Measurements from ENCODE around the gene LAD1.
A peak's percentile ranks its signal among the peaks of the same experiment; 100 is the strongest.

Gene LAD1

GRCh38 chr1:201369209-201369608 lies 29.9 kb downstream of the LAD1 start:
- ATAC-seq = no peak
- peaks cover 55% of the 10 kb centered on the region for H3K27me3 Mint-ChIP-seq
- H3K4me3 Mint-ChIP-seq = no peak overlapping the region
- no peaks in the 10 kb centered on the region for H3K9me3 Mint-ChIP-seq
- no peaks in the 10 kb centered on the region for H3K4me1 Mint-ChIP-seq
- no peak overlapping the region for H3K27ac Mint-ChIP-seq
- no peak for DNase-seq

GRCh38 chr1:201366696-201367095 lies 32.4 kb downstream of the LAD1 start:
- H3K4me1 Mint-ChIP-seq = no peaks in the 10 kb centered on the region
- no peak overlapping the region for H3K27ac Mint-ChIP-seq
- DNase-seq = no peak
- no peak for ATAC-seq
- H3K9me3 Mint-ChIP-seq = no peaks in the 10 kb centered on the region
- H3K27me3 Mint-ChIP-seq = peaks cover 53% of the 10 kb centered on the region
- H3K4me3 Mint-ChIP-seq = no peak overlapping the region

GRCh38 chr1:201365251-201365650 lies 33.9 kb downstream of the LAD1 start:
- Mint-ChIP-seq H3K4me3 (no peak overlapping the region), H3K9me3 (no peaks in the 10 kb centered on the region), H3K27me3 (peaks cover 44% of the 10 kb centered on the region), H3K27ac (no peak overlapping the region), H3K4me1 (no peaks in the 10 kb centered on the region)
- no peak for ATAC-seq
- no peak for DNase-seq

GRCh38 chr1:201364808-201365105 lies 34.4 kb downstream of the LAD1 start:
- Mint-ChIP-seq H3K27me3 (peaks cover 44% of the 10 kb centered on the region), H3K9me3 (no peaks in the 10 kb centered on the region), H3K4me3 (no peak overlapping the region), H3K4me1 (no peaks in the 10 kb centered on the region), H3K27ac (peak overlapping the region in 1 of 2 donors; percentile 89)
- DNase-seq = no peak
- no peak for ATAC-seq

DNA sequence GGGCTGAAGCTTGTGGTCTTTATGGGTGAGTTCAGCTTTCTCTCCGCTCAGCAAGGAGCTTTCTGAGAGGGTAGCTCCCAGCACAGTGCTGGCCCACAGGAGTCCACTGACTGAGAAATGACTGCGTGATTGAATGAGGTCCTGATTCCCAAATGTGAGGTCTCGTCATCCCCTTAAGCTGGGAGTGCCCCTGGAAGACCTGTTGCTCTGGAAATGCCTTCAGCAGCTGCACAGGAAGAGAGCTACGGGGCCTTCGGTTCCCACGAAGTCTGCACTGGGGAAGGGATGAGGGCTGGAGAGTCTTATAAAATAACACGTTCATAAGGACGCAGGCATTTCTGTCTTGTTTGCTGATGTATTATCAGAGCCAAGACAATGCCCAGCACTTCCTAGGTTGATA lies 35.7 kb downstream of the LAD1 start:
- Mint-ChIP-seq H3K9me3 (no peaks in the 10 kb centered on the region), H3K27me3 (peaks cover 31% of the 10 kb centered on the region), H3K27ac (no peak overlapping the region), H3K4me1 (no peaks in the 10 kb centered on the region), H3K4me3 (no peak overlapping the region)
- ATAC-seq = no peak
- no peak for DNase-seq

DNA sequence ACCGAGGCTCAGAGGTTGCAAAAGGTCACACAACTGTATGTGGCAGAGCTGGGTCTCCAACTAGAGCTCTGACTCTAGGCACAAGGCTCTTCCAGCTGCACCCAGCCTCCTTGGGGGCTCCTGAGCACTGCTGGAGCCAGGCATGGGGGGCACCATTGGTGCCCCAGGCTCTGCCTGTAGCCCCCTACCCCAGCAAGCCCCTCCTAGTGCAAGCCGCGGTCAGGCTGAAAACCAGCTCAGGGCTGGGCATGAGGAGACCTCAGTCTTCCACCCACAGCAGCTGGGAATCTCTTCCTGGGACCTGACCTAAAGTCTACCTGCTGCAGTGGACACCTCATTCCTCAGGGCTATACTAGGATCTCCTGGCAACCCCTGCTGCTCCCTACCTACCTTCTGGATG lies 36.2 kb downstream of the LAD1 start:
- Mint-ChIP-seq H3K4me1 (no peaks in the 10 kb centered on the region), H3K27ac (no peak overlapping the region), H3K9me3 (no peaks in the 10 kb centered on the region), H3K4me3 (no peak overlapping the region), H3K27me3 (peaks cover 28% of the 10 kb centered on the region)
- DNase-seq (no peak), ATAC-seq (no peak)

DNA sequence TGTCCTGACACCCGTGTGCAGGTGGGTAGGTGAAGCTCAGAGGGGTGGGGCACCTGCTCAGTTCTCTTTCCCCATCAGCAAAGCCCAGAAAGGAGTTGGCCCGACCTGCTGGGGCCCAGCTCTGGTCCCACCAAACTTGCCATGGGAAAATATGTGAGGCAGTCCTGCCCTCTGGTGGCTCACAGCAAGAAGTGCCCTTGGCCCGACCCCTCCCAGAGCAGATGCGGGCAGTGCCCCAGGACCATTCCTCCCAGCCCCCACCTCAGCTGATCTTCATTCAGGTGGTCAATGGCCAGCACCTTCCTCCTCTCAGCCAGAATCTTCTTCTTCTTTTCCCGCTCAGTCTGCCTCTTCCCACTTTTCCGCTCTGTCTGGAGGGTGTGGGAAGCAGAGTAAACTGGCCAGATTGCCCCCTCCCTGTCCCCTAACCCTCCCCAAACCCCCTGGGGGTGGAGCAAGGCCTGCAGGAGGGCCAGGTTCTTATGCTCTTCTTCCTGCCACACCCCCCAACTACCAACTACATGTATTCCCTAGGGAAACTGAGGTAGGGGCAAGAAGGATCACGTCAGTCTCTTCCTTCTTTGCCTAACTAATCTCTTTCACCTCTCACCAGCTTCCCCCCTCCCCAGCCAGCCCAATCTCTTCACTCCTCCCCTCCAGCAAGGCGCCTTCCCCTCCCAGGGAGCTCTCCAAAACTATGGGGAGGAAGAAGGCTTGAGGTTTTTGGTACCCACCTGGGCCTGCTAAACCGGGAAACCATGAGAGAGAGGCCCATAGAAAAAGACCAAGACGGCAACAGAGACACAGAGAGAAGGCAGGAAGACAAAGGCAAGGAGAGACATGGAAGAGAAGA lies 37.2 kb downstream of the LAD1 start:
- no peaks in the 10 kb centered on the region for H3K4me1 Mint-ChIP-seq
- peaks cover 20% of the 10 kb centered on the region for H3K27me3 Mint-ChIP-seq
- DNase-seq = peak; percentile 29 to 39
- peak overlapping the region in 1 of 2 donors; percentile 12 for H3K27ac Mint-ChIP-seq
- ATAC-seq = peak; percentile 58
- H3K9me3 Mint-ChIP-seq = no peaks in the 10 kb centered on the region
- H3K4me3 Mint-ChIP-seq = no peak overlapping the region

DNA sequence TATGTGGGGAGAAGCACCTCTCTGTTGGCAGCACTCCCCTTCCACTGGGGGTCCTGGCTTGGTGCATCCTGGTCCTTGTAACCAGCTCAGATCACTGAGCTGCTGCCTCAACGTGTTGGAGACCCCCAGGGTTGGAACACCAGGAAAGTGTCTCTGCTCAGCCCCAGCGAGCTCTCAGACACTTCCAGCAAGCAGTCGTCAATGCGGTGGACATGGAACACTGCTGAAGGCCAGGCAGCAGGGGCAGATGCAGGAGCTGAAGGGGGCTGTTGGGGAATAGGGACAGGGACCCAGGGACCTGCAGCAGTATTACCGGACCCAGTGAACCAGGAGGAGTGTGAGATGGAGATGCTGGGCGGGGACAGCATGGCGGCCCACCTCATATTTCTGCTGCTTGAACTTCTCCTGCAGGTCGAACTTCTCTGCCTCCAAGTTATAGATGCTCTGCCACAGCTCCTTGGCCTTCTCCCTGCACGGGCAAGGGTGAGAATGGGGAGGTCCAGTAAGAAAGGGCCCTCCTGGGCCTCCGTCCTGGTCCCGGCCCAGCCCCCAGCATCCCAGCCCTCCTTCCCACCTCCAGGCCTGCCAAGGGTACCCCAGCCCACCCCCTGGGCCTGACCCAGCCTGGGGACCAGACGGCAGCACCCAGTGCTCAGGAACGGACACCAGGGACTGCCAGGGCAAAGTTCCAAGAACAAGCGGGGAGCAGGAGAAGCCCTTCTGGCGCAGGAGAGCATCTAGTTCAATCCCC lies 38.0 kb downstream of the LAD1 start:
- DNase-seq (no peak), ATAC-seq (no peak)
- Mint-ChIP-seq H3K27me3 (peaks cover 20% of the 10 kb centered on the region), H3K4me3 (no peak overlapping the region), H3K27ac (peak overlapping the region in 1 of 2 donors; percentile 71), H3K4me1 (no peaks in the 10 kb centered on the region), H3K9me3 (no peaks in the 10 kb centered on the region)

DNA sequence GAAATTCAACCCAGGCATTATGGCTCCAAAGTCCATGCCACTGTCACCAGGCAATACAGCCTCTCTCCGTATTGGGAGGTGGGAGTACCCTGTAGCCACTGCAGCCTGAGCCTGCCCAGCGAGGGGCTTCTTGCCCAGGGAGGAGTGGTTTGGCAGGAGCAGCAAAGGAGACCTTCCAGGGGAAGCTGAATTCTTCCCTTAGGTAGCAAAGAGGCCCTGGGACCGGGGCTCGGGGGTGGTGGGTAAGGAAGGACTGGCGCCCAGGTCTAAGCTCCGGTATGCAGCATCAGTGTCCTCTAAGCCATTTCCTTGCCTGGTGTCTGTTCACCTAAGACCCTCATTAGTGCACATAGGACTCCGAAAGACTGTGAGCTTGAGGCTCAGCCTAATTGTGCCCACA lies 38.6 kb downstream of the LAD1 start:
- Mint-ChIP-seq H3K4me1 (no peaks in the 10 kb centered on the region), H3K9me3 (no peaks in the 10 kb centered on the region), H3K4me3 (no peak overlapping the region), H3K27me3 (peaks cover 20% of the 10 kb centered on the region), H3K27ac (peak overlapping the region in 1 of 2 donors; percentile 71)
- ATAC-seq (no peak), DNase-seq (no peak)

DNA sequence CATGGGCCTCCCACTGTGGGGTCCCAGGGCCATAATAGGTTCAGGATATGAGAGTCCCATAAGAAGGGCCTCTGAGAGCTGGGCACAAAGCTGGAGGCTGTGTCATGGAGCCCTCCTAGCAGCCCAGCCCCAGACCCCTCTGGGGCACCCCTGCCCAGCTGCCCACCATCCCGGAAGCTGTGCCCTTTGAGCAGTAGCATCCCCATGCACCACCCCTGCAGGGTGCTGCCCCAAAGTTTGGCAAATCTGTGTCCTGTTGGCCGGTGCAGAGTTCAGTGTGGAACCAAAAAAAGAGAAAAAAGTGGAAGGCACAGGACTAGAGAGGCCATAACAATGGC lies 39.3 kb downstream of the LAD1 start:
- Mint-ChIP-seq H3K4me3 (no peak overlapping the region), H3K9me3 (no peaks in the 10 kb centered on the region), H3K27me3 (peaks cover 20% of the 10 kb centered on the region), H3K4me1 (no peaks in the 10 kb centered on the region), H3K27ac (no peak overlapping the region)
- ATAC-seq = no peak
- DNase-seq = no peak

- DNase-seq (no peak), ATAC-seq (no peak)
- Mint-ChIP-seq H3K27me3 (peaks cover 20% of the 10 kb centered on the region), H3K4me3 (no peak overlapping the region), H3K9me3 (no peaks in the 10 kb centered on the region), H3K27ac (peak overlapping the region; percentile 52 to 78), H3K4me1 (no peaks in the 10 kb centered on the region)
These were observed 39.9 kb downstream of the LAD1 start for GRCh38 chr1:201359031-201359872.

GRCh38 chr1:201358596-201358995 lies 40.5 kb downstream of the LAD1 start:
- DNase-seq = no peak
- Mint-ChIP-seq H3K4me3 (no peak overlapping the region), H3K9me3 (no peaks in the 10 kb centered on the region), H3K27me3 (peaks cover 20% of the 10 kb centered on the region), H3K27ac (peak overlapping the region in 1 of 2 donors; percentile 78), H3K4me1 (no peaks in the 10 kb centered on the region)
- no peak for ATAC-seq

GRCh38 chr1:201357636-201358348 lies 41.3 kb downstream of the LAD1 start:
- Mint-ChIP-seq H3K27ac (no peak overlapping the region), H3K4me1 (no peaks in the 10 kb centered on the region), H3K27me3 (peaks cover 12% of the 10 kb centered on the region), H3K4me3 (no peak overlapping the region), H3K9me3 (no peaks in the 10 kb centered on the region)
- ATAC-seq = no peak
- DNase-seq = no peak

GRCh38 chr1:201357211-201357610 lies 41.9 kb downstream of the LAD1 start:
- DNase-seq (no peak), ATAC-seq (no peak)
- peaks cover 8% of the 10 kb centered on the region for H3K27me3 Mint-ChIP-seq
- no peaks in the 10 kb centered on the region for H3K4me1 Mint-ChIP-seq
- H3K4me3 Mint-ChIP-seq = no peak overlapping the region
- no peak overlapping the region for H3K27ac Mint-ChIP-seq
- H3K9me3 Mint-ChIP-seq = no peaks in the 10 kb centered on the region

- Mint-ChIP-seq H3K27ac (no peak overlapping the region), H3K4me1 (no peaks in the 10 kb centered on the region), H3K4me3 (no peak overlapping the region), H3K9me3 (no peaks in the 10 kb centered on the region), H3K27me3 (peaks cover 2% of the 10 kb centered on the region)
- no peak for ATAC-seq
- no peak for DNase-seq
These were observed 42.4 kb downstream of the LAD1 start for GRCh38 chr1:201356701-201357100.
